NCI-H146 treated with DMSO at 0.1 percent for 48 hours (cell line): ENCODE data around the gene RPTOR.

Source experiments
- DNase-seq: peaks from one replicate; lab custom pipeline; 2025; ENCODE audit not compliant: unreplicated experiment; lab: John Stamatoyannopoulos, UW

Gene RPTOR

GRCh38 chr17:81002013-81002384 is 457.4 kb downstream of the RPTOR start:
- DNase-seq: no peak

DNA sequence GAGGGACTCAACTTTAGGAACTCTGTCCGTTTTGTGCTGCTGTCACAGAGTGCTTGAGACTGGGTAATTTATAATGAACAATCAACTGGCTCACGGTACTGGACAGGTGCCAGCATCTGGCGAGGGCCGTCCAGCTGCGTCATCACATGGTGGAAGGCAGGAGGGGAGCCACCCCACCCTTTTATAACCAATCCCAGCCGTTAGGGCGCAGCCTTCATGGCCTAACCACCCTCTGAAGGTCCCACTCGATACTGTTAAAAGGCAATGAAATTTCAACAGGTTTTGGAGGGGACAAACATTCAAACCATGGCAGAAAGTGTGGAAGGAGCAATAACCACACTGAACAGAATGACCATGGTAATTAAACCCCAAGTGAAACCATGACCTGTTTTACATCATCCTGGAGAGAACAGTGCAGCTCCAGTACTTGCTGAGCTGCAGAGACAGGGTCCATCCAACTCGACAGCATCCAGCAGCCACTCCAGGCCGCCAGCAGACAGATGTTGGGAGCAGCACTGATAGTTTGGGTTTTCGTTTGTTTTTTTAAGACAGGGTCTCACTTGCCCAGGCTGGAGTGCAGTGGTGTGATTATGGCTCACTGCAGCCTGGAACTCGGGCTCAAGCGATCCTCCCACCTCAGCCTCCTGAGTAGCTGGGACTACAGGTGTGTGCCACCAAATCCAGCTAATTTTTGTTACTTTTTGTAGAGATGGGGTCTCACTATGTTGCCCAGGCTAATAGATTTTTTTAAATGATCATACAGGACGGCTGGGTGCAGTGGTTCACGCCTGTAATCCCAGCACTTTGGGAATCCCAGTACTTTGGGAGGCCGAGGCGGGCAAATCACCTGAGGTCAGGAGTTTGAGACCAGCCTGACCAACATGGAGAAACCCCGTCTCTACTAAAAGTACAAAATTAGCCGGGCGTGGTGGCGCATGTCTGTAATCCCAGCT is 458.0 kb downstream of the RPTOR start:
- peak; percentile 18 for DNase-seq

DNA sequence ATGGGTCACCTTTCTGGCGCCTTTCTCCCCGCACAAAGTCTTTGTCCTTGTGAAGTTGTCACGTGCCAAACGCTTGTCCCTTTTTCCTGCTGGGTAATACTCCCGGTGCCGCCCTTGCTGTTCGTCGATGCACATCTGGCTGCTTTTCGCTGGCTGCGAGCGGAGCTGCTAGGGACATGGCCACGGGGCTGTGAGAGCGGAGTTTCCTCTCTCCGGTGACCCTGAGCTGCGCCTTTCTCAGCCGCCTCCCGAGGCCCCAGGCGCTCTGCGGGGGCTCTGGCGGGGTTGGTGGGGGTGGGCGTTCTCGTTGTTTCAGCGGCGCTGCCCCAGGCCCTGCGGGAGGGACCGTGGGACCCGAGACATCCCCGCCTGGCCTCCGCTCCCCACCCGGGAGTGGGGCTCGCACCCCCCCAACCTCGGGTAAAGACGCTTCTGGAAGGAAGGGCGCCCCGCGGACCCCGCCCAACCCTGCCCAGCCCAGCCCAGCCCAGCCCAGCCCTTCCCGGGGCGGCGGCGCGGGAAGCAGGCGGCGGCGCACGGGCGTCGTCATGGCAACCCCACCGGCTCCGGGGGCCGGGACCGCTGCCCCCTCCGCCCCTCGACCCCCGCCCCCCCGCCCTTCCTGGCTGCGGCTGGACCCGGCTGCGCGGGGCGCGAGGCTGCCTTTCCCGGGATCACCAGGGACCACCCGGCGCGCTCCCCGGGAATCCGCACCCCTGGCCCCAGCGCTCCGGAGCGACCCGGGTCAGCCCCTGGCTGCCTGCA is 459.3 kb downstream of the RPTOR start:
- DNase-seq: peak; percentile 13

DNA sequence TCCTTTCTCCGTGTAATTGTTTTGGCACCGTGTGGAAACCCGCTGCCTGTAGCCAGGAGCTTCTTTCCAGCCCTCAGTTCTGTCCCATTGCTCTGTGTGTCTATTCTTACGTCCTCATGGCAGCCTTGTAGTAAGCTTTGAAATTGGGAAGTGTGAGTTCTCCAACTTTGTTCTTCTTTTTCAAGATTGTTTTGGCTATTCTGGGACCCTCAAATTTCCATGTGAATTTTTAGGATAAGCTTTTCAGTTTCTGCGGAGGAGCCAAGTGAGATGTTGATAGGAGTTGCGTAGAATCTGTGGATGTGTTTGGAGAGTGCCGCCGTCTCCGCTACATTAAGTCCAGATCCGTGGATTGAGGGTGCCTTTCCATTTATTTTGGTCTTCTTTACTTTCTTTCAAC is 462.3 kb downstream of the RPTOR start:
- no peak for DNase-seq

DNA sequence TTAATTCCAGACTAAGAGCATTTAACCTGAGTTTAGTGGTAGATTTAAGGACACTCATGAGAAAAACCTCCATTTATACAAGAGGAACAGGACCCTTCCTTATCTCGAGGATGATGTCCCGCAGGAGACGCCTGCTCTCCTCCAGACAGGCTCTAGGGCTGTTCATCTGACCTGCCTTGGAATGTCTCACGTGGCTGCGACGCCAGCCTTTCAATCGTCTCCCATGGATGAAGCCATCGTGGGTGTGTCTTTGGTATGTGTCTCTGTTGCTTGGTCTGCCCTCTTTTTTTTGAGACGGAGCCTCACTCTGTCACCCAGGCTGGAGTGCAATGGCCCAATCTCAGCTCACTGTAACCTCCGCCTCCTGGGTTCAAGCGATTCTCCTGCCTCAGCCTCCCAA is 463.5 kb downstream of the RPTOR start:
- no peak for DNase-seq

DNA sequence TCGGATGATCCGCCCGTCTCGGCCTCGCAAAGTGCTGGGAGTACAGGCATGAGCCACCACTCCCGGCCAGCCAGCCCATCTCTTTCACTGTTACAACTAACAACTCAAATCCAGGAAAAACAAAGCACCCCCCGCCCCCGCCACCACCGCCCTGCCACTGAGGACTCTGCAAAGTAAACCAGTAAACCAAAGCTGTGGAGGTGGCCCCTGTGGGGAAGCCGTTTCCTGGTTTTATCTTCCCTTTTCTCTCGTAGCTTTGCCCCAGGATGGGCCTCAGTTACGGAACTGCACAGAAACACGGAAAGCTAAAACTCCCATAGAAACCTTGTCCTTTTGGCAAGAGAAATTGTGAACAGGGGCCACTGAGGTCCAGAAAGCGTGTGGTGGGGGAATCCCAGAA is 464.5 kb downstream of the RPTOR start:
- no peak for DNase-seq

GRCh38 chr17:81010935-81011334 is 466.3 kb downstream of the RPTOR start:
- no peak for DNase-seq

GRCh38 chr17:81011951-81012350 is 467.3 kb downstream of the RPTOR start:
- DNase-seq: no peak

- no peak for DNase-seq
Measured at GRCh38 chr17:81012574-81013447, 468.2 kb downstream of the RPTOR start.

GRCh38 chr17:81013642-81014041 is 469.0 kb downstream of the RPTOR start:
- DNase-seq: no peak

- no peak for DNase-seq
Measured at GRCh38 chr17:81015136-81015535, 470.5 kb downstream of the RPTOR start.
